Heart left ventricle (tissue), 16 donors: ENCODE results near the gene RNF26. TPM values are rescaled to one million over a fixed set of nuclear protein-coding genes. Genes with fewer than 3 reads are reported as not detected.
A peak's percentile ranks its signal among the peaks of the same experiment; 100 is the strongest.

Experiments used
- ATAC-seq, 4 donors: fragments of 200-7000 bp; cut with Tn5 transposase; one replicate each; pipeline ENCODE4 v1.9.1; 2020 to 2022; ENCODE audit warnings: moderate library complexity in 4 of 4, mild to moderate bottlenecking in 3 of 4, moderate number of reproducible peaks in 1 of 4
- DNase-seq, 5 donors: peaks; one replicate each; pipeline ENCODE4 v3.0.0-alpha.2; 2020
- H3K27ac ChIP-seq, 12 donors: fragments of 200-600 bp; sonication (generic) in 4 of 12; one replicate each; pipeline versions ENCODE4 v1.5.0 to v1.8.0; 2016 to 2022; ENCODE audit warnings: mild to moderate bottlenecking in 2 of 12
- H3K27me3 ChIP-seq, 9 donors: fragments of 200-600 bp; sonication (generic) in 2 of 9; one replicate each; pipeline versions ENCODE4 v1.5.1 to v1.8.0; 2016 to 2022; ENCODE audit warnings: mild to moderate bottlenecking in 3 of 9
- H3K36me3 ChIP-seq, 9 donors: fragments of 200-600 bp; sonication (generic) in 2 of 9; one replicate each; pipeline versions ENCODE4 v1.5.0 to v1.8.0; 2018 to 2022; ENCODE audit warnings: mild to moderate bottlenecking in 2 of 9
- H3K4me1 ChIP-seq, 12 donors: fragments of 200-600 bp; sonication (generic) in 4 of 12; one replicate each; pipeline versions ENCODE4 v1.5.0 to v1.8.0; 2016 to 2022; ENCODE audit warnings: mild to moderate bottlenecking in 3 of 12
- H3K4me3 ChIP-seq, 12 donors: fragments of 200-600 bp; sonication (generic) in 4 of 12; one replicate each; pipeline versions ENCODE4 v1.5.0 to v1.8.0; 2017 to 2022; ENCODE audit warnings: mild to moderate bottlenecking in 9 of 12, moderate library complexity in 4 of 12
- H3K9me3 ChIP-seq, 12 donors: fragments of 200-600 bp; sonication (generic) in 4 of 12; one replicate each; pipeline versions ENCODE4 v1.5.0 to v1.8.0; 2016 to 2022; ENCODE audit warnings: mild to moderate bottlenecking in 1 of 12
- POLR2A ChIP-seq, 2 donors: fragments of 450-650 bp; IDR thresholded peaks; one replicate each; pipeline ENCODE4 v1.6.1; 2017; ENCODE audit warnings: antibody characterized with exemption in 2 of 2, mild to moderate bottlenecking in 2 of 2, moderate library complexity in 2 of 2
- WGBS, 4 donors: extraction: QIAGEN DNeasy Blood & Tissue Kit in 2 of 4; methylation state at CpG; one replicate each; pipeline versions ENCODE4 v1.1.5 to v1.1.7; 2013 to 2018; 5-methylcytosine and 5-hydroxymethylcytosine counted together
- intact Hi-C, 10 donors: fragments of 100-400 bp; cut with DNase I; formaldehyde crosslinking; loops; one replicate each; pipeline versions ENCODE4 v1.11.1 to v1.14.2; 2022
- polyA plus RNA-seq, 2 donors: library from polyadenylated mRNA; stranded (reverse); fragments of 200-250 nt; gene quantifications; one replicate each; pipeline ENCODE4 v1.2.3, GENCODE V29; 2013
- total RNA-seq, 9 donors: library from RNA; depleted of rRNA in 2 of 9; stranded (reverse); fragments of >200 nt in 2 of 9; fragmentation: NEBNext Ultra II Directional in 3 of 9; extraction: Animal tissue kit (Norgen Biotek cat#: 25700) in 3 of 9; gene quantifications; one replicate each; pipeline versions ENCODE4 v1.1.0 to v1.2.4, GENCODE V29; 2016 to 2023
- TF ChIP-seq, protein P1 (sequence below), 12 donors: fragments of 200-600 bp; sonication (generic) in 4 of 12; IDR thresholded peaks; one replicate each; pipeline versions ENCODE4 v1.5.0 to v1.8.0; 2018 to 2022; ENCODE audit warnings: antibody characterized with exemption in 12 of 12, mild to moderate bottlenecking in 5 of 12
- donor health status: ischemic (EF 13 %, LVEDD 7.1; RV severe dilation, severe dysfunction).
- donor health status: healthy with polysubstance abuse.
- donor health status: DM: no; HTN: yes; CAD: no.
- donor health status: DM: no; HTN: no; CAD: no.
- donor health status: ischemic (EF 25% LVEDD 6.9; RV normal size, moderate dysfunction).
- donor health status: ischemic (EF 25% LVEDD 5.7; RV mildly dilated, moderate dysfunction).
- donor health status: healthy.
- donor health status: DM: yes; HTN: yes; CAD: no.
- donor health status: ischemic (EF 35%, LVEDD 5.7; RV mildly dilated, moderate dysfunction).
- donor health status: nonischemic (EF 11% LVEDD 7.7; RV severe dilation, severe dysfunction).
- donor health status: DM: yes; HTN: yes; CAD: no.
- donor health status: PGD.
- donor health status: ischemic (EF 29% LVEDD 5.4; RV normal size, mild dysfunction).
- donor health status: nonischemic (EF 23%, LVEDD 6.1; RV moderate dilation, normal function).

The RNF26 gene
- total and polyA plus RNA-seq, 11 donors: 6.2 to 22.4 (median 11.8) TPM

DNA sequence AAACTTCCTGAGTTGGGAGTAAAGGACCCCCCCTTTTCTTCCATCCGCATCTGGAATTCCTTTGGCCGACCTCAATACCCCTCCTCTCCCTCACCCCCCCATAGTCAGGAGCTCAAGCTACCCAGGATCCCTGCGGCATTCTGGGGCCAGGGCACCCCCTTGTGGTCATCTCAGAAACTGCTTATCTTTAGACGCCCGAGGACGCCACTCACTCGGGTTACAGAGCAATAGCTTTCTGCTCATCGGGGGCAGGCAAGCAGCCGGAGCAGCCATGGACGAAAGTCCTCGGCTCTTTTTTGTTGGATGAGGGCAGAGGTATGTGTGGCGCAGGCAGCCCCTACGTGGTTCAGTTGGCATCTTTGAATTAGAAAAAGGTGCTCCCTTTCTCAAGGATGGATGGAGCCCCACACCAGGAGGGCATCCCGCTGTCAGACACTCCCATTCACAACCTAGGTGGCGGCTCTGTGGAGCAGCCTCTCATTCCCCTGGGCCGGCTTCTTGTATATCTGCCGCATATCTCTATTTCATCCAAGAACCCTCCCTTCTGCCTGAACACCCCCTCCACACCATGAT is 4.1 kb downstream of the RNF26 start:
- peak overlapping the region in 10 of 12 donors; percentile 60 to 97 (median 76) for H3K4me3 ChIP-seq

DNA sequence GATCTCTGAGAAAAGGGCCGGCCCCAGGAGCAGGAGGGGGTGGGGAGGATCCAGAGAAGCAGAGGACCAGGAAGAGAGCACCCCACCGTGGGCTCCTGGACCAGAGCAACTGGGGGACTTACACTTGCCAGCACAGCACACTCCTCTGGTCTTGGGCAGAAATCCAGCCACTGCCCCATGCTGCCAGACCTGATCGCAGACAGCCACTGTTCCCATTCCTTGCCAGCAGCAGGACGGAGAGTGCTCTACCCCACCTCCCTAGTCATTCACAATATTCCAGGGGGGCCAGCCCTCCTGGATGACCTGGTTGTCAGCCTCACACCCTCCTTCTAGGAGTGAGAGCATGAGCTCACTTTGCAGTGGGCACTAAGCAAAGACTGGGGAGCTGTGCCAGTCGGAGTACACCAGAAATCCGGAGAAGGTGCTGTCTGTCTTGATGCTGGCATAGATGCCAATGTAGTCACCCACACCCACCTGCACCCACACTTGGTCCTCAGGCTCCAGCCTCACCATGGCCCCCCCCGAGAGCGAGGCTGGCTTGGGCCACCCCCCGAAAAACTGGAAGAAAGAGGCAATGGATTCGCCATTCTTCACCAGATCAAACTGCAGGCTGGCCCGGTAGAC is 4.8 kb downstream of the RNF26 start:
- H3K4me3 ChIP-seq: peak overlapping the region; percentile 57 to 97 (median 76)
- WGBS, 4 donors: 30 to 43% (median 38%) methylated on average over 8 to 11 of the region's 11 CpGs
- DNase-seq (peak in 3 of 5 donors; percentile 45 to 62 (median 60)), ATAC-seq (peak in 2 of 4 donors; percentile 1 to 3)
- peaks cover 0 to 10% (median 5%) of the 10 kb centered on the region in 9 donors for H3K36me3 ChIP-seq
- no peaks in the 10 kb centered on the region for H3K9me3 ChIP-seq
- peak overlapping the region in 11 of 12 donors; percentile 90 to 100 (median 97) for H3K27ac ChIP-seq
- H3K4me1 ChIP-seq: peaks cover 7 to 68% (median 47%) of the 10 kb centered on the region in 12 donors
- intact Hi-C loops: loop anchor here in 4 of 10 donors (1.0 to 10.0 kb wide), 5 partner anchors 42 to 234 kb away; partner anchors contain the start of genes USP2 (in 2 of the 4), ABCG4 (in 1 of the 4), C2CD2L (in 1 of the 4) and CBL (in 1 of the 4)
- peaks cover 0 to 33% (median 0%) of the 10 kb centered on the region in 9 donors for H3K27me3 ChIP-seq
- no peak for TF ChIP-seq POLR2A (IDR thresholded peaks at IDR 0.05)
- TF ChIP-seq, protein P1, sequence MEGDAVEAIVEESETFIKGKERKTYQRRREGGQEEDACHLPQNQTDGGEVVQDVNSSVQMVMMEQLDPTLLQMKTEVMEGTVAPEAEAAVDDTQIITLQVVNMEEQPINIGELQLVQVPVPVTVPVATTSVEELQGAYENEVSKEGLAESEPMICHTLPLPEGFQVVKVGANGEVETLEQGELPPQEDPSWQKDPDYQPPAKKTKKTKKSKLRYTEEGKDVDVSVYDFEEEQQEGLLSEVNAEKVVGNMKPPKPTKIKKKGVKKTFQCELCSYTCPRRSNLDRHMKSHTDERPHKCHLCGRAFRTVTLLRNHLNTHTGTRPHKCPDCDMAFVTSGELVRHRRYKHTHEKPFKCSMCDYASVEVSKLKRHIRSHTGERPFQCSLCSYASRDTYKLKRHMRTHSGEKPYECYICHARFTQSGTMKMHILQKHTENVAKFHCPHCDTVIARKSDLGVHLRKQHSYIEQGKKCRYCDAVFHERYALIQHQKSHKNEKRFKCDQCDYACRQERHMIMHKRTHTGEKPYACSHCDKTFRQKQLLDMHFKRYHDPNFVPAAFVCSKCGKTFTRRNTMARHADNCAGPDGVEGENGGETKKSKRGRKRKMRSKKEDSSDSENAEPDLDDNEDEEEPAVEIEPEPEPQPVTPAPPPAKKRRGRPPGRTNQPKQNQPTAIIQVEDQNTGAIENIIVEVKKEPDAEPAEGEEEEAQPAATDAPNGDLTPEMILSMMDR (IDR thresholded peaks at IDR 0.05): no peak

More for the DNA sequence above, 4.1 kb downstream of the RNF26 start:
- WGBS, 4 donors: 10 to 18% (median 13%) methylated on average over 17 of the region's 17 CpGs
- Histone ChIP-seq H3K27me3 (peaks cover 0 to 33% (median 0%) of the 10 kb centered on the region in 9 donors), H3K27ac (peak overlapping the region in 9 of 12 donors; percentile 19 to 100 (median 95)), H3K4me1 (peaks cover 7 to 68% (median 49%) of the 10 kb centered on the region in 12 donors), H3K36me3 (peaks cover 0 to 10% (median 5%) of the 10 kb centered on the region in 9 donors), H3K9me3 (no peaks in the 10 kb centered on the region)
- peak; percentile 60 to 78 (median 75) for DNase-seq
- intact Hi-C loops: loop anchor here in 4 of 10 donors (1.0 to 10.0 kb wide), 5 partner anchors 43 to 234 kb away; partner anchors contain the start of genes USP2 (in 2 of the 4), ABCG4 (in 1 of the 4), C2CD2L (in 1 of the 4) and CBL (in 1 of the 4)
- ATAC-seq: peak in 3 of 4 donors; percentile 11 to 29 (median 17)
- TF ChIP-seq, protein P1 (IDR thresholded peaks at IDR 0.05): peak; percentile 64 to 79 (median 72)
- no peak for TF ChIP-seq POLR2A (IDR thresholded peaks at IDR 0.05)

DNA sequence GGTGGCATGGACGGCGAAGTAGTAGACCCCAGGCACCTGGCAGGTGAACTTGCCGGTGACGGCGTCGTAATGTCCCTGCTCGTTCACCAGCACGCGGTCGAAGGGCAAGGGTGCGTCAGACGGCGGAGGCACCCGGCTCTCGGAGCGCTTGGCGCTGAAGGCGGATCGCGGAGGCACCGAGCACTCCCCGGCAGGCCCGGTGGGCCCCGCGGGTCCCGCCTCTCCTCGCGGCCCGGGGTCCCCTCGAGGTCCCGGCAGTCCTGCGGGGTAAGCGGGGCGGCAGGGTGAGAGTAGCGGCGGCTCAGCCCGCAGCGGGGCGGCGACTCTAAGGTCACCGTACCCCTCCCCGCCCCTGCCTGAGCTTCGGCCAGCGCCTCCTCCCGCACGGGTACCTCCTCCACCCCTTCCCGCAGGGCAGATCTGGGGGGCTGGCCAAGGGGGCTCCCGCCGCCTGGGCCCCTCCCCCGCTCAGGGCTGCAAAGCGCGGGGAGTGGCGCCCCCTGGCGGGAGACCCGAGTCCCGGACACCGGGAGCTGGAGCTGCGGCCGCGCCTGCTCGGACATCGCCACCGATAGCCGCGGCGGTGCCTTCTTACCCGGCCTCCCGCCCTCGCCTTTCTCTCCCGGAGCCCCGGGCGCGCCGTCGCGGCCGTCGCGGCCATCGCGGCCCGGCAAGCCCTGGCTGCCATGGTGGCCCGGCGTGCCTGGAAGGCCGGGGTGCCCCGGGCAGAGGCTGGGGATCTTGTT is 5.4 kb downstream of the RNF26 start:
- intact Hi-C loops: loop anchor here in 6 of 10 donors (1.0 to 10.0 kb wide), 6 partner anchors 35 to 235 kb away; partner anchors contain the start of genes ABCG4 (in 1 of the 6), C2CD2L (in 1 of the 6), CBL (in 1 of the 6) and DPAGT1 (in 1 of the 6)

More for the DNA sequence above, 5.4 kb downstream of the RNF26 start:
- peak in 3 of 4 donors; percentile 35 to 78 (median 65) for ATAC-seq
- Histone ChIP-seq H3K36me3 (peaks cover 0 to 10% (median 5%) of the 10 kb centered on the region in 9 donors), H3K27ac (peak overlapping the region; percentile 90 to 100 (median 97)), H3K27me3 (peaks cover 0 to 33% (median 0%) of the 10 kb centered on the region in 9 donors), H3K9me3 (no peaks in the 10 kb centered on the region), H3K4me3 (peak overlapping the region; percentile 57 to 97 (median 76)), H3K4me1 (peaks cover 7 to 67% (median 47%) of the 10 kb centered on the region in 12 donors)
- peak; percentile 83 to 87 (median 85) for DNase-seq
- TF ChIP-seq POLR2A (IDR thresholded peaks at IDR 0.05): peak in 1 of 2 donors; percentile 43
- TF ChIP-seq, protein P1 (IDR thresholded peaks at IDR 0.05): peak; percentile 84 to 98 (median 96)
- WGBS, 4 donors: 1 to 17% (median 2%) methylated on average over 16 to 86 of the region's 86 CpGs
